GM18511 (cell line): ENCODE measurements around the gene TSN.
"Not testable (repeated sequence)": the region's sequence is repeated elsewhere in the genome, so short reads cannot be mapped to it uniquely, and the experiment has no call there.

Experiments
- ATAC-seq: cut with Tn5 transposase; IDR thresholded peaks from one replicate; pipeline ENCODE4 v1.9.1; 2021; ENCODE audit warnings: mild to moderate bottlenecking, moderate library complexity; ENCODE audit not compliant: unreplicated experiment

TSN gene

GRCh38 chr2:121796239-121796638 is 40.8 kb downstream of the TSN start:
- peak; percentile 95 for ATAC-seq

- ATAC-seq, result no peak
Measured at GRCh38 chr2:121798617-121799016, 43.2 kb downstream of the TSN start.

GRCh38 chr2:121801916-121802315 is 46.5 kb downstream of the TSN start:
- no peak for ATAC-seq

- ATAC-seq, result peak; percentile 5
Measured at GRCh38 chr2:121803503-121803902, 48.1 kb downstream of the TSN start.

- peak; percentile 94 for ATAC-seq
Measured at GRCh38 chr2:121804340-121804739, 48.9 kb downstream of the TSN start.

- no peak for ATAC-seq
Measured at GRCh38 chr2:121804997-121805765, 49.7 kb downstream of the TSN start.

- no peak for ATAC-seq
Measured at GRCh38 chr2:121805766-121806143, 50.3 kb downstream of the TSN start.

- ATAC-seq, result not testable (repeated sequence)
Measured at GRCh38 chr2:121807771-121808170, 52.3 kb downstream of the TSN start.

GRCh38 chr2:121809607-121810006 is 54.2 kb downstream of the TSN start:
- no peak for ATAC-seq

GRCh38 chr2:121810959-121811853 is 55.8 kb downstream of the TSN start:
- peak; percentile 98 for ATAC-seq

- ATAC-seq, result not testable (repeated sequence)
Measured at GRCh38 chr2:121813083-121813482, 57.6 kb downstream of the TSN start.

GRCh38 chr2:121815216-121815615 is 59.8 kb downstream of the TSN start:
- ATAC-seq, result no peak

GRCh38 chr2:121816797-121817196 is 61.3 kb downstream of the TSN start:
- ATAC-seq, result peak; percentile 48

GRCh38 chr2:121817304-121817703 is 61.9 kb downstream of the TSN start:
- not testable (repeated sequence) for ATAC-seq
